H9 (cell line): ENCODE results near the gene PRR23E. TPM values are rescaled to one million over a fixed set of nuclear protein-coding genes. Genes with fewer than 3 reads are reported as not detected.

Experiments used
- DNase-seq: peaks from one replicate; pipeline ENCODE4 v3.0.0-alpha.2; 2017
- H2AFZ ChIP-seq: one replicate; pipeline ENCODE4 v1.6.1; 2013; ENCODE audit warnings: mild to moderate bottlenecking, low read length, control low read depth, moderate library complexity
- H2AK5ac ChIP-seq: 2 replicates; pipeline ENCODE4 v1.6.1; 2013; ENCODE audit warnings: low read length, control low read depth, mixed read lengths; ENCODE audit not compliant: insufficient read length
- H2BK120ac ChIP-seq: one replicate; pipeline ENCODE4 v1.6.1; 2013; ENCODE audit warnings: low read depth, mild to moderate bottlenecking, low read length, control low read depth, inconsistent platforms; ENCODE audit not compliant: poor library complexity, severe bottlenecking
- H2BK12ac ChIP-seq: 2 replicates; pipeline ENCODE4 v1.6.1; 2013; ENCODE audit warnings: low read length, control low read depth, mixed read lengths, low read depth; ENCODE audit not compliant: insufficient read length
- H2BK15ac ChIP-seq: 2 replicates; pipeline ENCODE4 v1.6.1; 2013; ENCODE audit warnings: low read depth, low read length, control low read depth
- H2BK20ac ChIP-seq: one replicate; pipeline ENCODE4 v1.6.1; 2013; ENCODE audit warnings: low read depth, mild to moderate bottlenecking, low read length, control low read depth, inconsistent platforms; ENCODE audit not compliant: poor library complexity, severe bottlenecking
- H2BK5ac ChIP-seq: 2 replicates; pipeline ENCODE4 v1.6.1; 2013; ENCODE audit warnings: low read length, control low read depth, mixed read lengths; ENCODE audit not compliant: insufficient read length
- H3K14ac ChIP-seq: 2 replicates; pipeline ENCODE4 v1.6.1; 2013; ENCODE audit warnings: low read length, control low read depth; ENCODE audit not compliant: insufficient read depth
- H3K18ac ChIP-seq: 2 replicates; pipeline ENCODE4 v1.6.1; 2013; ENCODE audit warnings: low read depth, mild to moderate bottlenecking, mixed read lengths, low read length, control low read depth; ENCODE audit not compliant: insufficient read length
- H3K23ac ChIP-seq: 2 replicates; pipeline ENCODE4 v1.6.1; 2013; ENCODE audit warnings: low read length, control low read depth, mixed read lengths, low read depth; ENCODE audit not compliant: insufficient read length
- H3K23me2 ChIP-seq: 2 replicates; pipeline ENCODE4 v1.6.1; 2013; ENCODE audit warnings: low read depth, mild to moderate bottlenecking, mixed read lengths, low read length, control low read depth; ENCODE audit not compliant: insufficient read length, poor library complexity, severe bottlenecking
- H3K27ac ChIP-seq: 2 replicates; pipeline ENCODE4 v1.5.1; 2013; ENCODE audit warnings: low read length, control low read depth, mixed read lengths, low read depth; ENCODE audit not compliant: insufficient read length
- H3K27me3 ChIP-seq: 2 replicates; pipeline ENCODE4 v1.6.1; 2013; ENCODE audit warnings: low read length, control low read depth, inconsistent platforms; ENCODE audit not compliant: insufficient read depth
- H3K4ac ChIP-seq: 2 replicates; pipeline ENCODE4 v1.6.1; 2013; ENCODE audit warnings: low read depth, mild to moderate bottlenecking, control low read depth, inconsistent platforms, low read length, moderate library complexity
- H3K4me1 ChIP-seq: 2 replicates; pipeline ENCODE4 v1.6.1; 2013; ENCODE audit warnings: low read length, control low read depth, inconsistent platforms; ENCODE audit not compliant: insufficient read depth
- H3K4me2 ChIP-seq: 2 replicates; pipeline ENCODE4 v1.6.1; 2013; ENCODE audit warnings: low read length, control low read depth, mixed read lengths; ENCODE audit not compliant: insufficient read length, insufficient read depth
- H3K56ac ChIP-seq: 2 replicates; pipeline ENCODE4 v1.6.1; 2013; ENCODE audit warnings: low read depth, mild to moderate bottlenecking, mixed read lengths, low read length, control low read depth; ENCODE audit not compliant: insufficient read length
- H3K79me1 ChIP-seq: 2 replicates; pipeline ENCODE4 v1.6.1; 2013; ENCODE audit warnings: low read depth, mild to moderate bottlenecking, moderate library complexity, low read length, control low read depth, inconsistent platforms; ENCODE audit not compliant: insufficient read depth, poor library complexity, severe bottlenecking
- H3K79me2 ChIP-seq: 2 replicates; pipeline ENCODE4 v1.6.1; 2013; ENCODE audit warnings: low read length, control low read depth, inconsistent platforms; ENCODE audit not compliant: insufficient read depth
- H3K9ac ChIP-seq: 2 replicates; pipeline ENCODE4 v1.6.1; 2013; ENCODE audit warnings: low read length, control low read depth, mixed read lengths; ENCODE audit not compliant: insufficient read length; ENCODE audit errors: extremely low read depth
- H3K9me3 ChIP-seq: one replicate; pipeline ENCODE4 v1.6.1; 2013; ENCODE audit warnings: low read depth, low read length, inconsistent platforms; ENCODE audit not compliant: control insufficient read depth
- H3T11ph ChIP-seq: one replicate; pipeline ENCODE4 v1.6.1; 2013; ENCODE audit warnings: mild to moderate bottlenecking, low read length, control low read depth, inconsistent platforms
- H4K20me1 ChIP-seq: one replicate; pipeline ENCODE4 v1.6.1; 2013; ENCODE audit not compliant: control insufficient read depth, insufficient read length, insufficient read depth
- H4K5ac ChIP-seq: 2 replicates; pipeline ENCODE4 v1.6.1; 2013; ENCODE audit warnings: low read depth, mild to moderate bottlenecking, mixed read lengths, low read length, control low read depth; ENCODE audit not compliant: insufficient read length
- H4K8ac ChIP-seq: replicated peaks from 2 replicates; pipeline ENCODE4 v1.6.1; 2013; ENCODE audit warnings: low read length, control low read depth, mixed read lengths, low read depth; ENCODE audit not compliant: insufficient read length
- H4K91ac ChIP-seq: 2 replicates; pipeline ENCODE4 v1.6.1; 2013; ENCODE audit warnings: low read depth, mild to moderate bottlenecking, moderate library complexity, mixed read lengths, low read length, control low read depth; ENCODE audit not compliant: insufficient read length
- H3K27ac Mint-ChIP-seq, 3 experiments: 2 replicates in 2 of 3; 3 replicates in 1 of 3; pipeline ENCODE4 v1.8.0; 2020 to 2021; ENCODE audit warnings: mixed read lengths in 3 of 3, mild to moderate bottlenecking in 1 of 3, moderate library complexity in 1 of 3
- H3K27me3 Mint-ChIP-seq: 2 replicates; pipeline ENCODE4 v1.8.0; 2021; ENCODE audit warnings: low read depth, mild to moderate bottlenecking, moderate library complexity, mixed read lengths
- H3K36me3 Mint-ChIP-seq, 3 experiments: 2 replicates in 2 of 3; 3 replicates in 1 of 3; pipeline ENCODE4 v1.8.0; 2020 to 2021; ENCODE audit warnings: low read depth in 3 of 3, mixed read lengths in 3 of 3; ENCODE audit not compliant: insufficient read depth in 1 of 3
- H3K4me1 Mint-ChIP-seq, 2 experiments: 2 replicates each; pipeline ENCODE4 v1.8.0; 2020; ENCODE audit warnings: mixed read lengths in 2 of 2
- H3K4me3 Mint-ChIP-seq, 2 experiments: 2 replicates in 1 of 2; 3 replicates in 1 of 2; pipeline ENCODE4 v1.8.0; 2020 to 2021; ENCODE audit warnings: mild to moderate bottlenecking in 2 of 2, mixed read lengths in 2 of 2, moderate library complexity in 1 of 2
- H3K9me3 Mint-ChIP-seq, 2 experiments: 2 replicates in 1 of 2; 3 replicates in 1 of 2; pipeline ENCODE4 v1.8.0; 2020; ENCODE audit warnings: mild to moderate bottlenecking in 2 of 2, mixed read lengths in 2 of 2, moderate library complexity in 1 of 2
- WGBS: extraction: QIAGEN DNeasy Blood & Tissue Kit; methylation state at CpG from one replicate; pipeline ENCODE4 v1.1.7; 2013; ENCODE audit warnings: missing lambda C conversion rate, low lambda C conversion rate, mixed read lengths; ENCODE audit not compliant: insufficient read length; ENCODE audit errors: extremely low coverage; 5-methylcytosine and 5-hydroxymethylcytosine counted together
- total RNA-seq: library from RNA; stranded (reverse); gene quantifications from 2 replicates; pipeline ENCODE4 v1.2.1, GENCODE V29; 2021
- TF ChIP-seq, protein P1 (sequence below): fragments of 200-600 bp; sonication (generic); conservative IDR thresholded peaks from 3 replicates; pipeline ENCODE4 v1.8.0; 2021; ENCODE audit warnings: antibody characterized with exemption, mild to moderate bottlenecking

Gene PRR23E
- total RNA-seq, 1 experiment from 2014 or later, result not detected

DNA sequence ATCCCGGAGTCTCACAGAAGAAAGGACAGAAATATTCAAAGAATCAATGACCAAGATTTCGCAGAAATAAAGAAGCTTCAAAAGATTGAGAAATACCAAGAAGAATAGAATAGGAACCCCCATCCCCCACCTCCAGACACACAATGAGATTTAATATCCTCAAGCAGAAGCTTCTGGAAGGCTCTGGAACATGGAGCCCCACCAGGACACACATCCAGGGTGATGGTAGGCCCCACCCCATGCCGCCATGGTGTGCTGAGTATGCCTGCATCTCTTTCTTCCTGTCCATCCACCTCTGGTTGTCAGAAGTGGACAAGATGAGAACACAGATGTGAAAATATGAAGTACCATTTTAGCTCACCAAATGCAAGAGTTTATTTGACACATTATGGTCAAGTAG is 19.3 kb downstream of the PRR23E start:
- no peak overlapping the region for H2AK5ac ChIP-seq
- H3T11ph ChIP-seq, result no peak overlapping the region
- peaks cover 10 to 14% of the 10 kb centered on the region in 2 experiments for H3K4me1 Mint-ChIP-seq
- H2AFZ ChIP-seq, result no peak overlapping the region
- H2BK12ac ChIP-seq, result no peak overlapping the region
- H3K27ac Mint-ChIP-seq, result no peak overlapping the region; a peak in 1 of 7 replicates
- DNase-seq, result no peak
- H3K4me3 Mint-ChIP-seq, result no peak overlapping the region
- H4K91ac ChIP-seq, result no peak overlapping the region
- H3K4me1 ChIP-seq, result no peaks in the 10 kb centered on the region
- no peak overlapping the region for H2BK15ac ChIP-seq
- H3K79me2 ChIP-seq, result no peaks in the 10 kb centered on the region
- no peaks in the 10 kb centered on the region for H3K36me3 Mint-ChIP-seq
- H3K79me1 ChIP-seq, result no peaks in the 10 kb centered on the region
- no peak overlapping the region for H3K18ac ChIP-seq
- H3K23me2 ChIP-seq, result no peaks in the 10 kb centered on the region
- no peaks in the 10 kb centered on the region for H3K27me3 ChIP-seq
- H2BK5ac ChIP-seq, result no peak overlapping the region
- no peak overlapping the region for H3K23ac ChIP-seq
- WGBS, result no CpG with 5 or more reads among the region's 3 CpGs
- H3K56ac ChIP-seq, result no peak overlapping the region
- TF ChIP-seq, protein P1, sequence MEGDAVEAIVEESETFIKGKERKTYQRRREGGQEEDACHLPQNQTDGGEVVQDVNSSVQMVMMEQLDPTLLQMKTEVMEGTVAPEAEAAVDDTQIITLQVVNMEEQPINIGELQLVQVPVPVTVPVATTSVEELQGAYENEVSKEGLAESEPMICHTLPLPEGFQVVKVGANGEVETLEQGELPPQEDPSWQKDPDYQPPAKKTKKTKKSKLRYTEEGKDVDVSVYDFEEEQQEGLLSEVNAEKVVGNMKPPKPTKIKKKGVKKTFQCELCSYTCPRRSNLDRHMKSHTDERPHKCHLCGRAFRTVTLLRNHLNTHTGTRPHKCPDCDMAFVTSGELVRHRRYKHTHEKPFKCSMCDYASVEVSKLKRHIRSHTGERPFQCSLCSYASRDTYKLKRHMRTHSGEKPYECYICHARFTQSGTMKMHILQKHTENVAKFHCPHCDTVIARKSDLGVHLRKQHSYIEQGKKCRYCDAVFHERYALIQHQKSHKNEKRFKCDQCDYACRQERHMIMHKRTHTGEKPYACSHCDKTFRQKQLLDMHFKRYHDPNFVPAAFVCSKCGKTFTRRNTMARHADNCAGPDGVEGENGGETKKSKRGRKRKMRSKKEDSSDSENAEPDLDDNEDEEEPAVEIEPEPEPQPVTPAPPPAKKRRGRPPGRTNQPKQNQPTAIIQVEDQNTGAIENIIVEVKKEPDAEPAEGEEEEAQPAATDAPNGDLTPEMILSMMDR, result no peak
- H3K9ac ChIP-seq, result no peak overlapping the region
- no peak overlapping the region for H3K4ac ChIP-seq
- H3K9me3 Mint-ChIP-seq, result no peaks in the 10 kb centered on the region
- H3K4me2 ChIP-seq, result no peak overlapping the region
- no peaks in the 10 kb centered on the region for H4K20me1 ChIP-seq
- no peaks in the 10 kb centered on the region for H3K9me3 ChIP-seq
- H2BK120ac ChIP-seq, result no peak overlapping the region
- H3K27me3 Mint-ChIP-seq, result peaks cover 11% of the 10 kb centered on the region
- H3K27ac ChIP-seq, result no peak overlapping the region
- no peak overlapping the region for H3K14ac ChIP-seq
- H2BK20ac ChIP-seq, result no peak overlapping the region
- no peak overlapping the region for H4K8ac ChIP-seq
- no peak overlapping the region for H4K5ac ChIP-seq
